NT2/D1 (cell line): ENCODE data around the gene PPP6R3.

Experiments used
- YY1 ChIP-seq: IDR thresholded peaks from 2 replicates; pipeline ENCODE4 v1.6.1; 2011; ENCODE audit not compliant: insufficient read length, insufficient read depth
- ZNF274 ChIP-seq: IDR thresholded peaks from 2 replicates; pipeline ENCODE4 v1.6.1; 2011; ENCODE audit warnings: mild to moderate bottlenecking, low read depth, low read length

GRCh38 chr11:68473693-68474092 is 13.1 kb downstream of the PPP6R3 start:
- no peak for TF ChIP-seq YY1
- no peak for TF ChIP-seq ZNF274
